Right lung (tissue), 5 donors: ENCODE data around the gene KBTBD13. TPM values are rescaled to one million over a fixed set of nuclear protein-coding genes. Genes with fewer than 3 reads are reported as not detected.

ENCODE experiments used
- DNase-seq, 2 donors: peaks; one replicate each; pipeline ENCODE4 v3.0.0-alpha.2; 2013
- polyA plus RNA-seq, 5 donors: library from polyadenylated mRNA; unstranded; fragments of 120-200 nt; gene quantifications; one replicate each; pipeline versions ENCODE4 v1.2.1 to v1.2.3, GENCODE V29; 2013; ENCODE audit warnings: inconsistent platforms in 1 of 5, low replicate concordance in 1 of 5; ENCODE audit not compliant: insufficient read length in 5 of 5, insufficient read depth in 1 of 5

The KBTBD13 gene
- polyA plus RNA-seq, 5 donors: 0.31 to 1.6 (median 0.89) TPM

DNA sequence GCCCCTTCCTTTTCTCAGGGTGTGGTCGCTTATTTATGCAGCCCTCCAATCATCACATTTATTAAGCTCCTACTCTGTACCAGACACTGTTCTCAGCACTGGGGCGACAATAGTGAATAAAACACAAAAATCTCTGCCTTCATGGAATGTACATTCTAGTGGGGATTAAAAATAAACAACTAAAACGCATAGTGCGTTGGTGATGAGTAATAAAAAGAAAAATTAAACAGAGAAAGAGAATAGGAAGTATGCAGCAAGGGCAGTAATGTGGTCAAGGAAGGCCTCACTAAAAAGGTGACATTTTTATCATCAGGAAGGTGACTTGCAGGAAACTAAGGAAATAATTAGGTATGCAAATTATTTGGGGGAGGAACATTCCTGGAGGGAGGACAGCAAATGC lies 26.3 kb upstream of the KBTBD13 start:
- no peak for DNase-seq

DNA sequence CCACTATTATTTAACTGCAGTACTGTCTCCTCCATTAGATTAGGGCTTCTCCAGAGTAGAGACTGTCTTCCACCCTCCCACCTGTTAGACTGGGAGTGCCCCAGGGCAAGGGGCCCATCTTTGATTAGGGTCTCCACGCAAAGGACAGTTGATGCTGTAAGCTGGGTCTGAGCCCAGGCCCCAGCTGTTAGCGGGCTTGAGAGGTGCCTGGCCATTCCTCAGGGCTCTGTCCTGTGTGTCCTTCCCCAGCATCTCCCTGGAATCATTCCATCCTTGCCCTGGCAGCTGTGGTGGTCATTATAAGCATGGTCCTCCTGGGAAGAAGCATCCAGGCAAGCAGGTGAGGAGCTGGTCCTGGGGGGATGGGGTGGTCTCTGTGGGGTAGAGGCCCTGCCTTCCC lies 25.3 kb upstream of the KBTBD13 start:
- no peak for DNase-seq

DNA sequence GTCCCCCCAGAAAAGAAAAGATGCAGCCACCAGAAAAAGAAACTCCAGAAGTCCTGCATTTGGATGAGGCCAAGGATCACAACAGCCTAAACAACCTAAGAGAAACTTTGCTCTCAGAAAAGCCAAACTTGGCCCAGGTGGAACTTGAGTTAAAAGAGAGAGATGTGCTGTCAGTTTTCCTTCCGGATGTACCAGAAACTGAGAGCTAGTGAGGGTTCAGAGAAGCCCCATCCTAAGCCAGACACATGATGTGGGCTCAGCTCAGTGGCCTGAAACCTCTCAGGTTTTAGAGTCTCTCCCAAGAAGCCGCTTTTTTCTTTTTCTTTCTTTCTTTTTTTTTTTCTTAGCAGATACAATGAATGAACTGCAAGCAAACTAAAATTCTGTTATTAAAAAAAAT lies 23.6 kb upstream of the KBTBD13 start:
- DNase-seq: no peak

DNA sequence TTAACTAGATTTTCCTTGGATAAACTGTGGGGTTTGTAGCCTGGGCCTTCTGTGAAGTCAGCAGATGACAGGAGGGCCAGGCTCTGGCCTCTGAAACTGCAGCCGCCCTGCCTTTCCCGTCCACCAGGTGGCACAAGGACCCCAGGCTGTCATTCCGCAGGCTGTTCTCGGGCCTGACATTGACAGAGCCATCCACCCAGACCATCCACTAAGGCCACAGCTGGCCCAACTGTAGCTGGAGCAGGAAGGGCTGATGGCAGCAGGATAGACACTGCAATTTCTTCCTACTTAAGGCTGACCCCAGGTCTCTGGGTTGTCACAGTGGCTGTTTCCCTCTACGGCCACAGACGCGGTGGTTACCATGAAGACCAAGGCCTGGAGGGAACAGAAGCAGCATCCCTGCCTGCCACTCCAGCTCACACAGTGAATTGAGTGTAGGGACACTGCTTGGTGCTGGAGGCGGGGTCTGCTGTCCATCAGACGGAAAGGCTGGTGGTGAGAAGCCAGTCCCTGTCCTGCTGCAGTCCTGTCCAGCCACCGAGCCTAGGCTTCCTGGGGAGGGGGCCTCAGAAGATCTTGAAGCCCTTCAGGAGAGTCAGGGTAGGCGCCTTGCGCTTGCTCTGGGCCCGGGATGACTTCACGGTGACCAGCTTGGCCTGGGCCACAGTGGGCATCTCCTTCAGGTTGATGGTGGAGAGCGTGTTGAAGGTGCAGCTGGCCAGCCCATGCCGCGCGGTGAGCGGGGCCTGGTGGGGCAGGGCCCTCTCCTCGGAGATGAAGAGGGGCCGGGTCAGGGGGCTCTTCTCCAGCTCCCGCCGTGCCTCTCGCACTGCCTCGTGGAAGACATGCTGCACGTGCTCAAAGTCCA lies 22.0 kb upstream of the KBTBD13 start:
- peak in 1 of 2 donors; percentile 78 for DNase-seq

DNA sequence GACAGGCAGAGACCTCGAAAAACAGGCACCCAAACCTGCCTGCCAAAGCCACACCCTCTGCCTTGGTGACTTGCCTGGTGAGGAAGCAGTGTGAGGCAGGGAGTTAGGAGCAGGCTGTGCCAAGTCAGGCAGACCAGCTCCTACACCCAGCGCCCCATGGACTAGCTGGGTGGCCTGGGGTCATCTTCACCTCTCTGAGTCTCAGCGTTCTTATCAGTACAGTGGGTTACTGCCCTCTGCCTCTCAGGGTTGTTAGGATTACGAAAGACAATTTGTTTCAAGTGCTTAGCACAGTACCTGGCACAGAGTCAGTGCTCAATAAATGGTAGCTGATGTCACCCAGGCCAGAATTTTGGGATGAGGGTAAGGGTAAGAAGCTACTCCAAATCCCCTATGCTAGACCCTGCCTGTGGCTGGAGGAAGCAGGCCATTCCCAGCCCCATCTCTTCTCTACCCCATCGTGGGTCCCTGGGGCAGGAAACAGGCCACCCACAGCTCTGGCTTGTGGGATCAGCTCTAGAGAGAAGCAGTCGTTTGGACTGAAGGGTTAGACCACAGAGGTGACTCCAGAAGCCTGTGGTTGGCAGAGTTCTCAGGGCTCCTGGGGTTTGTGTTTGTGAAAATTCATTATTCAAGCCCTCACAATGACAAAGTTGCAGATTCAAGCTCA lies 21.2 kb upstream of the KBTBD13 start:
- no peak for DNase-seq

DNA sequence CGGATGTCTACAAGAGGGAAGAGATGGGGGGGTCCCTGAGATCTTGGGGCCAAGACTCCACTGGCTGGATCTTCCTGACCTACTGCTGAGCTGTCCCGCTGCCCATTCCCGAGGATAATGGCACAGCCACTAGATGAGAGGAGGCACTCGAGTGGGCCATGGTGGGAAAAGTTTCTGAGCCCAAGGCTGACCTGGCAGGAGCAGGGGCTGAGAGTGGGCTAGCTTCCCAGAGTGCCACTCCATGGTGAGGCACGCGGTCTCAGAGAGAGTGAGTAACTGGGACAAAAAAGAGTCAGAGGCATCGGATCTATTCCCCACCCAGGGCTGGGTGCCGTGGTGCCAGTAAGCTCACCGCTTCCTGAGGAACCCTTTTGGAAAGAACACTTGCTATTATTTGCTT lies 20.4 kb upstream of the KBTBD13 start:
- no peak for DNase-seq

DNA sequence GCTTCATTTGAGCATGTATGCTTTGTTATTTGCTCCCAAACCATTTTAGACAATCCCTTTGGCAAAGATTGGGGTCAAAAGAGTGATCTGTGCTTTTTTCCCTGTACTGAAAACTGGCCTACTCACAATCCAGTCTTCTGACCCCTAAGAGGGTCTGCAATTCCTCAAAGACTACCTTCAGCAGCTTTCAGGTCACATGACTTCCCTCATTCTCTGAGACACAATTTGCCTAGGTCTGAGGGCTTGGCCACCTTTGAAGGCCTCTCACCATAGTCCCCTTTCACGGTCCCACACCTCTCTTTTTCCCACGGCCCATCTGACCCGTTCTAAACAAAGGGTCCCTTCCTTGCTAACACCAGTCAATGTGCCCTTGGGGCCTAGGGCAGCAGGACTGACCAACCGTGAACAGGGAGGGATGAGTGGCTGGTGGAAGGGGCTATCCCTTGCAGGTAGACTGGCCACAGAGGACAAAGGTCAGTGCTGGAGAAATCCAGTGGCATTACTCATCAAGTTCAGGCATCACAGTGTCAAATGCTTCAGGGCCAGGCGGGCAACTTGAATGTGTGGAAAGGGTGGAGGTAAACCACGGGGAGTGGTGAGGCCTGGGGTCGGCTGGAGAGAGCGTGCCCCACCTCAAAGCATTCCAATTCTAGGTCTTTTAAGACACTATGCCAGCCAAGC lies 19.5 kb upstream of the KBTBD13 start:
- DNase-seq: no peak

DNA sequence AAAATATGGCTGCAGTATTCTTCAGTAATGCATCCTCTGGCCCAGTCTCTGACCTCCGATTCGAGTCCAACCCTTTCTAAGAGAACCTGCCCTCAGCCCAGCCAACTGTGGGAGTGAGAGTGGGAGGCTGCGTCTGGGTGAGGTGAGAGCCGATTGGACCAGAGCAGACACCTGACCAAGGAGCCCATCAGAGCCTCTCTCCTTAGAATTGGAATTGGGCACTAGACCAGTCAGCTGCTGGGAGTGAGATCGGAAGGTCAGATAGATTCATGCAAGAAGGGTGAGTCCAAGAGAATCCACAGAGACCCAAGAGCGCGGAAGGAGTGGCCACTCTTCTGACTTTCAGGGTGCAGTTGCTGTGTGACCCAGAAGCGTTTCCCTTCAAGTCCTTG lies 19.0 kb upstream of the KBTBD13 start:
- no peak for DNase-seq

DNA sequence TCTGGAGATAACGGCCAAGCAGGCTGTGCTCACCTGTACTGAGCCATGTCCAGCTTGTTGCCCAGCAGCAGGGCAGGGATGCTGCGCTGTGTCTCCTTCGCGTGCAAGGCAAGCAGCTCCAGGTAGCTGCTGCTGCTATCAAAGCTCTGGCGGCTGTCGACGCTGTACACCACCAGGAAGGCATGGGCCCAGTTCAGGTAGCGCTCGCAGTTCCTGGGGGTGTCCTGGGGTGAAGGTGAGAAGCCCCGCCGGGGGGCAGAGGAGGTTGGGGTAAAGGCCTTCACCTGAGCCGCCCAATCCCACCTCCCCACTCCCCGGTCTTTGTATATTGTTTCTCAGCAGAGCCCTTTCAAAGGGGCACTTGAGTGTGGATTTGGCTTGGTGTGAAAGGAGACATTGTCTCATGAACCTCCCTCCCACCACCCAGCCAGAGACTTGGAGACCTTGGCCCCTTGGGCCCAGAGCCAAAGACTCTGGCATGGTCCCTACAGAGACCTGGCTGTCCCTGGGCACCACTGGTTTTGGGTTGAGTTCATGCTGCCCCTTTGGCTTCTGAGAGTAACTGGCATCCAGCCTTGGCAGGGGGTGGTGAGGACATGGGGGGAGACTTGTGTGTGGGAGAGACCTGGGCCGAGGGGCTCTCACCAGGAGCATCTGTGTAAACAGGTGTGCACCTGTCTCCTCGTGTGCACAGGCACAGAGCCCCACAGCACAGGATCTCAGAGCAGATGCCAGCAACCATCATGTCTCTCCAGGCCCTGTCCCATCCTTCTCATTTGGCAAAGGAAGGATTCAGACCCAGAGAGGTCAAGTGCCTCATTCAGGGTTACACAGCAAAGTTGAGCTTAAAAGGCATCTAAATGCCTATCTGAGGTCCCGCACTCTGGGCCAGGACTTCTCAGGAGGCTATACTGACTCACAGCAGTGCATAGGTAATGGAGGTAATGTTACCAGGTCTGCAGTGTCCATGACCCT lies 17.9 kb upstream of the KBTBD13 start:
- DNase-seq: no peak

DNA sequence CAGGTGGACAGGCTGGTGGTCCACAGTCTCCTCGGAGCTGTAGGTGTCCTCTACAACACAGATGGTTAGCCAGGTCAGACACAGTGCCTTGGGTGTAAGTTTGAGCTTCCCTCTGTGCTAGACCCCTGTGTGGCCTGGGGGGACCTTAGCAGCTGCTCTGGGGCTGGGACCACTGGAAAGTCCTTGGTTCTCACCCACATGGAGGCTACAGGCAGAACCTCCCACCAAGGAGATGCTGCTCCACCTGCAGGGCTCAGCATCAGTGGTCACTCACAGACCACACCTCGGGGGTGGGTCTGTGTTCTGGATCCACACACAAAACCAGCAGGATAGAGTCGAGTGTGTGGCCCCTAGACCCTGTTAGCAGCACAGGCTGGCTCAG lies 17.2 kb upstream of the KBTBD13 start:
- no peak for DNase-seq

DNA sequence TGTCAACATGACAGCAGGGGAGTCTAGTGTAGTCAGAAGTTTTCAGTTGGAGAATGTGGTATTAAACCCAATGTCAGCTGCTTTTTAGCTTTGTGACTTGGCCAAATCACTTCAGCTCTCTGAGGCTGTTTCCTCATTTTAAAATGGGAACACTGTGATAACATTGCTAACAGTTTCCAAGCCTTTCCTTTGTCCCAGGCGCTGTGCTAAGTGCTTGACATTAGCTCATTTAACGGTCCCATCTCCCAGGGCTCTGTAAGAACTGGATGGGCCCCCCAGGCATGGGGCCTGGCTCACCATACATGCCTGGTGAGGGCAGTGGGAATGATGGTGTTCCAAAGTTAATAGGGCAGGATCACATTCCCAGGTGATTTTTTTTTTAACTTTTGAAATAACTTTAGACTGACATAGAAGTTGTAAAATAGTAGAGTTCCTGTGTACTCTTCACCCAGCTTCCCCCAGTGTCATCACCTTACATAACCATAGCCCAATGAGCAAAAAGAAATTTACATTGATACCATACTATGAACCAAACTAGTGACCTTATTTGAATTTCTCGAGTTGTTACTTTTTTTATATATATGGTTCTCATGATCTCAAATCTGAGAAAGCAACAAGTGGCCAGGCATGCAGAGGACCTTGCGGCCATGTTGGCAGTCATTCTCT lies 16.5 kb upstream of the KBTBD13 start:
- DNase-seq: no peak

DNA sequence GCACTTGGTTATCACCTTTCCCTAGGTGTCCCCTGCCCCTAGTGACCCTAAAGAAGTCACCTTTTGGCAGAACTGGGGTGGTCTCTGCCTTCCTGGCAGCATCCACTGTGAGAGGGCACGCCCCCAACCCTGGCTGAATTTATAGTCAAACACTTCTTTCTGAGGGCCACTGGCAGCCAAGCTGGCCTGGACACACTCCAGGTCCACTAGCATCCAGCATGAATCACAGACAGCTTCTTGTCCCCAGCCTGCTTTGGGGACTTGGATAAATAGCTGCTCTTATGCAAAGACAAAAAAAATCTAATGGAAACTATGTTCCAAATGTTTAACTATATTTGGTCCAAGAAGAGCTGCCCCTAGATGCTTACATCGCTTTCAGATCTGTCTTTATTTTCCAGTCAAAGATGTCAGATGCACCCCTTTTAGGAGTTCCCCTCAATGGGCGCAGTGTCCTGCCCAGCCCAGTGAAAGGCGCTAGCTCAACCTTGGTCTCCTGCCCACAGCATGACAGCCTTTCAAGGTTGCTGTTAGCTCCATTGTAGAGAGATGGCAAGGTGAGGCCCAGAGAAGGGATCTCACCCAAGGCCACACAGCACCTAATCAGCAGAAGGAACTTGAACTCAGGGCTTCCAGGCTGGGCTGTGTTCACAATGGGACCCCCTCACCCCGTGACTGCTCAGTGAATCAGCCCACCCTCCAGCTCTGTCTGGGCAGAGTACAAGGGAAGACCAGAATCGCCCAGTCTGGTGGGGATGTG lies 15.7 kb upstream of the KBTBD13 start:
- no peak for DNase-seq

DNA sequence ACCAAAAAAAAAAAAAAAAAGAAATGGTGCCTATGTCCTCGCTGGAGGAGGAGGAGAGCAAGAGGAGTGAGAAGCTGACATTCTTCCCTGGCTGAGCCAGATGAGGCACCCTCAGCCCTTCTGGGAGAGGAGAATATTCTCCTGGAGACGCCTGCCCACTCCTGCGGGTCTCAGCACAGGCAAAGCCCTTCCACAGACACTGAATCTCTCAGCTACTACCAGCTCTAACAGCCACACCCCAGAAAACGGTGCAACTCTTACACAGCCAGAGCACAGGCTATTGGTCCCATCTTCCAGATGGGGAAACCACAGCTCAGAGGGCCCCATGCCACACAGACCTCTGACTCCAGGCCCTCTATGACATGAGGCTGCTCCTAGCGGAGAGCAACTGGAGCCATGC lies 14.5 kb upstream of the KBTBD13 start:
- DNase-seq: no peak

DNA sequence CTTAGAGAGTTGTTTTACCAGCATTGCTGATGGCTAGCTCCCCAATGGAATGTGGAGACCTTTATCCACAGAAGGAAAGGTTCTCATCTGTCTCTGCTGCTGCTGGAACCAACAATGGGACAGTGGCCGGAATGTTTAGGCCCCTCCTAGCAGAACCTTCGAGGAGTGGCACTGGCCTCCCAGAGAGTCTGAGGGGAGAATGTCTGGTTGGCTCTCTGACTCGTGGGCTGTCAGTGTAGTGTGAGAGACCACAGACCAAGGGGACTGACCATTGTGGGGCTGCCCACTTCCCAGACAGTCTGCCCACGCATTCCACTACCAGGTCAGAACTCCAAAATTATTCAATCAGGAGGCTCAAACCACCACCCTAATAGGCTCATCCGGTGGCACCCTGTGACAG lies 13.8 kb upstream of the KBTBD13 start:
- DNase-seq: no peak

DNA sequence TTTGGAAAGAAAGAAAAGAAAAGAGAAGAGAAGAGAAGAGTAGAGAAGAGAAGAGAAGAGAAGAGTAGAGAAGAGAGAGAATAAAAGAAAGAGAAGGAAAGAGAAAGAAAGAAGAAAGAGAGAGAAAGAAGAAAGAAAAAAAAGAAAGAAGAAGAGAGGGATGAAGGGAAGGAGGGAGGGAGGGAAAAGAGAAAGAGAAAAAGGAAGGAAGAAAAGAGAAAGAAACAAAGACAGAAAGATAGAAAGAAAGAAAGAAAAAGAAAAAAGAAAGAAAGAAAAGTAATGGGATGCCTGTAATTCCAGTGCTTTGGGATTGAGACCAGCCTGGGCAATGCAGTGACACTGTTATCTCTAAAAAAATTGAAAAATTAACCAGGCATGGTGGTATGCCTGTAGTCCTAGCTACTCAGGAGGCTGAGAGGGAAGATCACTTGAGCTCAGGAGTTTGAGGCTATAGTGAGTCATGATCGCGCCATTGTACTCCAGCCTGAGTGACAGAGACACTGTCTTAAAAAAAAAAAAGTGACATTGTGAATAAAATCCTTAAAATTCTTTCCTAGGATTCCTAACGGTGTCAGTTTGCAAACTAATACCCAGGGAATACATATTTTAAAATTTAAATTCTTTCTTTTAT lies 10.4 kb upstream of the KBTBD13 start:
- no peak for DNase-seq

DNA sequence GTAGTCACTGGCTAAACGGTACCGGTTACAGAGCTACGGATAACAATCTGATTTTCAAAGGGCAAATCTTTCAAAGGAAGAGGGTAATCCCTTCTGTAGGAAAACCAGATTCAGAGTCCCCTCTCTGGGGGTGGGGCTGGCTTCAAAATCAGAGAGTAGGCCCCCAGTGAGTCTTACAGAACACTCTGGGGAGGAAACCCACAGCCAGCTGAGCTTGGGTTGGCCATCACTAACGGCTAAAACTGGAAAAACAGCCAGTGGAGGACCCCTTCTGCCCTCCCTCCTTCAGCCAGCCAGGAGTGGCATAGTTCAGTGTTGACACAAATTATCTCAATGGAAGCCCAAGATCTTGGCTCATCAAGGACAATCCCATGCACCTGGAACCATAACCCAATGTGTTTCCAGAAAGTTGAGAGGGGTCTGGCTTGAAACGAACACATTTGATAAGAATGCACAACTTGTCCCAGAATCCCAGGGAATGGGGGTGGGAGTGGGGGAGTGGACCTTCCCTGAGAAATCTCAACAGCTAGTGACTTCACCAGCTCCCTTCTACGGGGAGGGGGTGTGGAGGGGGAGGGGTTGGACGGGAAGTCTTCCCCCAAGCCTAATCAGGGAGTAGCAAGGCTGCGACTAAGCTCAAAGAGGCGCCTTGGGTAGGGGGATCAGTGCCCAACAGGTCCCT lies 9.8 kb upstream of the KBTBD13 start:
- DNase-seq: peak in 1 of 2 donors; percentile 84

DNA sequence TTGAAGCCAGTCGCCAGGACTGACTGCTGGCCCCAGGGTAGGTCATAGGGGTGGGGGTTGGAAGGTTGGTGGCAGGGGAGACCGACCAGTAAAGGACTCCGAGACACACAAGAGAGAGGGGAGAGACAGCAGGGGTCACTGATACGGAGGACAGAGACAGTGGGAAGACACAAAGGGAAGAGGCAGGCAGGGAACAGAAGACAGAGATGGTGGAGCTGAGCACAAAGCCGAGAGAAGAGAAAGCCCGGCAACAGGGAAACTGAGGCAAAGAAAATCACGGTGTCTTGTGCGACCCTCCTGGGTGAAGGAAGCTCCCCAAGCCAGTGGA lies 9.3 kb upstream of the KBTBD13 start:
- no peak for DNase-seq

DNA sequence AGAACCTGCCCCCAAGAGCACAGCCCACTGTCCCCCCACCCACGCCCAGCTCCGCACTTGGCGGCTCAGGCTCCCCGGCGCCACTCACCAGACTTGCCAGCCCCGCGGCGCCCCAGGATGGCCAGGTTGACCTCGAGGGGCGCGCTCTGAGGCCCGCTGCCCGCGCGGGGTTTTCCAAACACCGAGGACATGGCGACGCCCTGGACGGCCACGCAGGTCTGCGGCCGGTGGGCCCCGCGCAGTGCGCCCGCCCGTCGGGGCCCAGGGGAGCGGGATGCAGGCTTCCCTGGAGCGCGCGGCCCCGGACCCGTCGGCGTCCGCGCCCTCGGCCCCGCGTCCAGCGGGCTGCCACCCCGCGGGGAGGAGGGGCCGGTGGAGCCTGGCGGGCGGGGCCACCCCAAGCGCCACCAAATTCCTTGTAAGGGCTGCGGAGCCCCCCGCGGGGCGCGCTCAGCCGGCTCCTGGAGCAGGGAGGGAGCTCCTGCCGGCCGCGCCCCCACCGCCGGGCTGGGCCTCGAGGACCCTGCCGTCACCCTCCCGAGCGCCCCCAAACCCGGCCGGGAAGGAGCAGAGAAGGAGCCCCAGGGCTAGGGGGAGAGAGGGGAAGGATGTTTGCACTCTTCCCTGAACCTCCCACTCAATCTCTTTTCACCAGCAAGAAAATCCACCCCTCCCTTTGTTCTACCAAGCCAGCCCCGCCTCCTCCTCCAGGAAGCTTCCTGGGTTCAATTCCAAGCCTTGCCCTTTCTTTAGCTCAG lies 8.7 kb upstream of the KBTBD13 start, which contains the start of gene RASL12:
Gene RASL12 (minus strand): TSS at position 347 of the 758 bp plus-strand sequence. CDS start 156 bp downstream, at position 191.
- DNase-seq: no peak
